Lung (tissue), 12 donors: ENCODE data around the gene PRDM12. TPM values are rescaled to one million over a fixed set of nuclear protein-coding genes. Genes with fewer than 3 reads are reported as not detected.

Source experiments
- ATAC-seq: fragments of 200-7000 bp; cut with Tn5 transposase; one replicate; pipeline ENCODE4 v1.9.1; 2020; ENCODE audit warnings: moderate number of reproducible peaks; ENCODE audit not compliant: insufficient read depth, low FRiP score
- DNase-seq, 3 donors: peaks; one replicate each; pipeline ENCODE4 v3.0.0-alpha.2; 2013 to 2017
- H3K27ac ChIP-seq, 2 donors: one replicate each; pipeline ENCODE4 v1.5.1; 2013; ENCODE audit warnings: mild to moderate bottlenecking in 2 of 2, moderate library complexity in 2 of 2, control low read depth in 1 of 2, inconsistent platforms in 1 of 2, low read depth in 1 of 2, low read length in 1 of 2
- H3K27me3 ChIP-seq, 3 donors: one replicate each; pipeline ENCODE4 v1.5.1; 2013; ENCODE audit warnings: low read length in 2 of 3; ENCODE audit not compliant: control insufficient read depth in 3 of 3, insufficient read depth in 3 of 3
- H3K36me3 ChIP-seq, 4 donors: one replicate each; pipeline ENCODE4 v1.5.1; 2013; ENCODE audit warnings: low read length in 4 of 4, mild to moderate bottlenecking in 1 of 4, moderate library complexity in 1 of 4; ENCODE audit not compliant: control insufficient read depth in 4 of 4, insufficient read depth in 4 of 4
- H3K4me1 ChIP-seq, 5 donors: one replicate each; pipeline ENCODE4 v1.5.1; 2013; ENCODE audit warnings: low read length in 5 of 5, mild to moderate bottlenecking in 2 of 5, moderate library complexity in 1 of 5; ENCODE audit not compliant: control insufficient read depth in 5 of 5, insufficient read depth in 5 of 5
- H3K4me3 ChIP-seq: one replicate; pipeline ENCODE4 v1.5.1; 2013; ENCODE audit warnings: mild to moderate bottlenecking, control low read depth, moderate library complexity
- H3K9ac ChIP-seq, 2 donors: one replicate each; pipeline ENCODE4 v1.5.1; 2013; ENCODE audit warnings: low read length in 2 of 2, control low read depth in 1 of 2; ENCODE audit not compliant: insufficient read depth in 1 of 2
- H3K9me3 ChIP-seq, 4 donors: one replicate each; pipeline ENCODE4 v1.5.1; 2013; ENCODE audit warnings: low read length in 3 of 4, mild to moderate bottlenecking in 1 of 4, moderate library complexity in 1 of 4; ENCODE audit not compliant: control insufficient read depth in 4 of 4, insufficient read depth in 3 of 4
- WGBS, 2 donors: extraction: QIAGEN DNeasy Blood & Tissue Kit; methylation state at CpG; one replicate each; pipeline ENCODE4 v1.1.7; 2013; 5-methylcytosine and 5-hydroxymethylcytosine counted together
- polyA plus RNA-seq, 2 donors: library from polyadenylated mRNA; stranded (reverse); fragments of 200-250 nt; gene quantifications; one replicate each; pipeline ENCODE4 v1.2.1, GENCODE V29; 2013
- total RNA-seq, 2 donors: library from RNA; depleted of rRNA in 1 of 2; stranded (reverse); fragments of >200 nt in 1 of 2; gene quantifications; one replicate each; pipeline ENCODE4 v1.2.1, GENCODE V29; 2014 to 2021
- TF ChIP-seq, protein P1 (sequence below): IDR thresholded peaks from 2 replicates; pipeline ENCODE4 v1.5.1; 2012; ENCODE audit warnings: mild to moderate bottlenecking; ENCODE audit errors: control extremely low read depth, extremely low read depth
- donor health status: control.
- donor health status: control.
- donor health status: Bipolar disorder and iron deficiency.
- donor health status: healthy.
- donor health status: DM: yes; HTN: yes; CAD: no.

The PRDM12 gene
- total and polyA plus RNA-seq, 4 donors = 0.05 to 0.09 TPM; not detected in 2

GRCh38 chr9:130668196-130668595 lies 3.8 kb downstream of the PRDM12 start:
- TF ChIP-seq, protein P1, sequence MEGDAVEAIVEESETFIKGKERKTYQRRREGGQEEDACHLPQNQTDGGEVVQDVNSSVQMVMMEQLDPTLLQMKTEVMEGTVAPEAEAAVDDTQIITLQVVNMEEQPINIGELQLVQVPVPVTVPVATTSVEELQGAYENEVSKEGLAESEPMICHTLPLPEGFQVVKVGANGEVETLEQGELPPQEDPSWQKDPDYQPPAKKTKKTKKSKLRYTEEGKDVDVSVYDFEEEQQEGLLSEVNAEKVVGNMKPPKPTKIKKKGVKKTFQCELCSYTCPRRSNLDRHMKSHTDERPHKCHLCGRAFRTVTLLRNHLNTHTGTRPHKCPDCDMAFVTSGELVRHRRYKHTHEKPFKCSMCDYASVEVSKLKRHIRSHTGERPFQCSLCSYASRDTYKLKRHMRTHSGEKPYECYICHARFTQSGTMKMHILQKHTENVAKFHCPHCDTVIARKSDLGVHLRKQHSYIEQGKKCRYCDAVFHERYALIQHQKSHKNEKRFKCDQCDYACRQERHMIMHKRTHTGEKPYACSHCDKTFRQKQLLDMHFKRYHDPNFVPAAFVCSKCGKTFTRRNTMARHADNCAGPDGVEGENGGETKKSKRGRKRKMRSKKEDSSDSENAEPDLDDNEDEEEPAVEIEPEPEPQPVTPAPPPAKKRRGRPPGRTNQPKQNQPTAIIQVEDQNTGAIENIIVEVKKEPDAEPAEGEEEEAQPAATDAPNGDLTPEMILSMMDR = no peak
- H3K9ac ChIP-seq = no peak overlapping the region
- H3K36me3 ChIP-seq = no peaks in the 10 kb centered on the region
- no peak for DNase-seq
- H3K4me3 ChIP-seq = no peak overlapping the region
- no peaks in the 10 kb centered on the region for H3K9me3 ChIP-seq
- 92 to 96% methylated on average over 13 of the region's 13 CpGs for WGBS, 2 donors
- H3K4me1 ChIP-seq = peaks cover 0 to 19% (median 0%) of the 10 kb centered on the region in 5 donors
- ATAC-seq = no peak
- peaks cover 0 to 58% (median 45%) of the 10 kb centered on the region in 3 donors for H3K27me3 ChIP-seq
- no peak overlapping the region for H3K27ac ChIP-seq

DNA sequence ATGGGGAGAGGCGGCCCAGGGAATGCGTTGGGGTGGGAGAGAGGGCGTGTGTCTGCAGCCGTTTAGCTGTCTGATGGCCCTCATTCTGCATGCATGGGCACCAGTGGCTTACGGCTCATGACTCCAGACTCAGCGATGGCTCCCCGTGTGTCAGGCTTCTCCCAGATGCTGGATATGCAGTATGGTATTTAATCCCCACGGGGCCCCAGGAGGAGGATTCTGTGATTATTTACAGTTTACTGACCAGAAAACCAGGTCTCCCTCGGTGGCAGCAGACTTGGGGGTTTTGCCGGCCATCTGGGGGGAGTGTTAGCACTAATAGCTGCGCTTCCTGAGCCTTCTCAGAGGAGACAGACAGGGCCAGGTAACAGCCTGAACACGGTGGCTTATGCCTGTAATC lies 4.3 kb downstream of the PRDM12 start:
- peaks cover 0 to 56% (median 42%) of the 10 kb centered on the region in 3 donors for H3K27me3 ChIP-seq
- peaks cover 0 to 19% (median 0%) of the 10 kb centered on the region in 5 donors for H3K4me1 ChIP-seq
- WGBS, 2 donors = 63 to 69% methylated on average over 12 of the region's 12 CpGs
- no peak for ATAC-seq
- TF ChIP-seq, protein P1 = no peak
- H3K36me3 ChIP-seq = no peaks in the 10 kb centered on the region
- no peak overlapping the region for H3K27ac ChIP-seq
- no peak overlapping the region for H3K4me3 ChIP-seq
- no peaks in the 10 kb centered on the region for H3K9me3 ChIP-seq
- DNase-seq = no peak
- H3K9ac ChIP-seq = no peak overlapping the region

DNA sequence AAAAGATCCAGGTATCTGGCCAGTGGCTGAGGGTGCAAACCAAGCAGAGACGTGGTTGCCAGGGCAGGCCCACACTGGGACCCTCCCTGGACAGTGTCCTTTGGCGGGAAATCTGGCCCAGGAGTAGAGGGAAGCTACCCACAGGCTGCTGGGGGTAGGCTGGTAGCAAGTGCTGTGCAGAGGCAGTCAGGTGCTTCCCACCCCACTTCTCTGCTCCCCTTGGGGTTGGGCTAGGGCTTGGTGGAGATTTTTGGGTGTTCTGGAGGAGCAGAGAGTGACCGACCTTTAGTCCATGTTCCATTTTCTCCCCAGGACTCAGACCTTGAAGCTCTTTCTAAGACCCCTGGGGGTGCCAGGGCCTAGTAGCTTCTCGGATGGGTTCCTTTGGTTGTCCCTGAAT lies 5.6 kb downstream of the PRDM12 start:
- Histone ChIP-seq H3K4me3 (no peak overlapping the region), H3K27me3 (peaks cover 0 to 46% (median 34%) of the 10 kb centered on the region in 3 donors), H3K36me3 (no peaks in the 10 kb centered on the region), H3K27ac (no peak overlapping the region), H3K9me3 (no peaks in the 10 kb centered on the region), H3K9ac (no peak overlapping the region), H3K4me1 (peaks cover 0 to 7% (median 0%) of the 10 kb centered on the region in 5 donors)
- TF ChIP-seq, protein P1 = no peak
- no peak for ATAC-seq
- no peak for DNase-seq
- 76 to 80% methylated on average over 4 of the region's 4 CpGs for WGBS, 2 donors

GRCh38 chr9:130670644-130671043 lies 6.2 kb downstream of the PRDM12 start:
- DNase-seq = no peak
- 82 to 86% methylated on average over 6 of the region's 6 CpGs for WGBS, 2 donors

More at GRCh38 chr9:130670644-130671043, 6.2 kb downstream of the PRDM12 start:
- Histone ChIP-seq H3K4me3 (no peak overlapping the region), H3K27me3 (peaks cover 0 to 40% (median 30%) of the 10 kb centered on the region in 3 donors), H3K9me3 (no peaks in the 10 kb centered on the region), H3K36me3 (no peaks in the 10 kb centered on the region), H3K9ac (no peak overlapping the region), H3K27ac (no peak overlapping the region), H3K4me1 (peaks cover 0 to 5% (median 0%) of the 10 kb centered on the region in 5 donors)
- no peak for ATAC-seq
- TF ChIP-seq, protein P1 = no peak
